Activated naive CD4-positive, alpha-beta T cell treated with anti-CD3 and anti-CD28 coated beads, Interleukin-2, amount 10 ng/mL, durations not matched to agents 7 days and 5 days (primary cell): ENCODE results near the gene SMIM43.

ENCODE experiments used
- CTCF ChIA-PET: fragments of 350-600 bp; sonication (Branson Sonifier 250); formaldehyde crosslinking; loops from one replicate; lab custom pipeline; 2021; ENCODE audit warnings: antibody characterized with exemption; lab: Charles Lee
- DNase-seq: peaks from one replicate; pipeline ENCODE4 v3.0.0-alpha.2; 2020
- H3K27ac Mint-ChIP-seq: one replicate; pipeline ENCODE4 v1.8.0; 2021; ENCODE audit warnings: mild to moderate bottlenecking, moderate library complexity, mixed read lengths
- H3K27me3 Mint-ChIP-seq: one replicate; pipeline ENCODE4 v1.8.0; 2021; ENCODE audit warnings: mild to moderate bottlenecking, mixed read lengths
- H3K36me3 Mint-ChIP-seq: one replicate; pipeline ENCODE4 v1.8.0; 2021; ENCODE audit warnings: mixed read lengths
- H3K4me1 Mint-ChIP-seq: one replicate; pipeline ENCODE4 v1.8.0; 2021; ENCODE audit warnings: mixed read lengths
- H3K4me3 Mint-ChIP-seq: one replicate; pipeline ENCODE4 v1.8.0; 2021; ENCODE audit warnings: mild to moderate bottlenecking, moderate library complexity, mixed read lengths
- H3K9me3 Mint-ChIP-seq: one replicate; pipeline ENCODE4 v1.8.0; 2021; ENCODE audit warnings: mixed read lengths

Gene SMIM43

GRCh38 chr4:121712001-121712651, 52.8 kb downstream of the SMIM43 start:
- Mint-ChIP-seq H3K27ac (no peak overlapping the region), H3K27me3 (peaks cover 60% of the 10 kb centered on the region), H3K36me3 (no peaks in the 10 kb centered on the region), H3K4me3 (no peak overlapping the region), H3K4me1 (peaks cover 11% of the 10 kb centered on the region), H3K9me3 (no peaks in the 10 kb centered on the region)
- CTCF ChIA-PET, result interaction anchor here (1.2 to 1.5 kb wide), 2 partner anchors 13 to 245 kb away, joined by 4 read pairs; no protein-coding TSS in a partner anchor
- DNase-seq, result no peak

GRCh38 chr4:121711263-121712000, 53.5 kb downstream of the SMIM43 start:
- no peaks in the 10 kb centered on the region for H3K36me3 Mint-ChIP-seq
- H3K4me3 Mint-ChIP-seq, result no peak overlapping the region
- peaks cover 18% of the 10 kb centered on the region for H3K4me1 Mint-ChIP-seq
- CTCF ChIA-PET, result interaction anchor here (0.7 to 1.2 kb wide), 2 partner anchors 10 to 244 kb away, joined by 3 to 4 read pairs; no protein-coding TSS in a partner anchor
- peaks cover 60% of the 10 kb centered on the region for H3K27me3 Mint-ChIP-seq
- DNase-seq, result no peak
- H3K27ac Mint-ChIP-seq, result no peak overlapping the region
- no peaks in the 10 kb centered on the region for H3K9me3 Mint-ChIP-seq

DNA sequence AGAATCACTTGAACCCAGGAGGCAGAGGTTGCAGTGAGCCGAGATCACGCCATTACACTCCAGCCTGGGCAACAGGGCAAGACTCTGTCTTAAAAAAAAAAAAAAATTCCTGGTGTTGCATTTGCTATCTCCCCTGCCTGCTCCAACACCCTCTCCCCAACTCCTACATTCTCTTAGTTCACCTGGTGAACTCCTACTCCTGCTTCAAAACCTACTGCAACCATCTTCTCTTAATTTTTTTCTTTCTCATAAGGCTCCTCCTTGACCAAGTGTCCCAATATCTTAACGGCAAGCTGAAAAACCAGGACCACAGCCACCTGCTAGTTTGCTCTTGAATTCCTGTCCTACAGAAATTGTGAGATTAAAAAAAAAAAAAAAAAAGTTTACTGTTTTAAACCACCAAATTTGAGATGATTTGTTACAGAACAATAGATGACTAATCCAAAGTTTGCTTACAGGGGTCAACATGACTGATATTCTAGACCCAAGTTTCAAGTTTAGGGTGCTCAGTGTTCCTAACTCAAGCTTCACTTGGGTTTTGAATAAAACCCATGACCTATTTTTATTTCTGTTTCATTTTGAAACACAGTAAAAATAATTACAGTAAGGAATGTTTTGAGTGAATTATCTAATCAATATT, 55.1 kb downstream of the SMIM43 start:
- CTCF ChIA-PET, result no interaction called here
- Mint-ChIP-seq H3K4me1 (peaks cover 20% of the 10 kb centered on the region), H3K27me3 (peaks cover 50% of the 10 kb centered on the region)

More for the DNA sequence above, 55.1 kb downstream of the SMIM43 start:
- H3K27ac Mint-ChIP-seq, result no peak overlapping the region
- H3K4me3 Mint-ChIP-seq, result no peak overlapping the region
- no peak for DNase-seq
- no peaks in the 10 kb centered on the region for H3K9me3 Mint-ChIP-seq
- no peaks in the 10 kb centered on the region for H3K36me3 Mint-ChIP-seq
